T-cell (primary cell): ENCODE measurements around the gene DRICH1. TPM values are rescaled to one million over a fixed set of nuclear protein-coding genes. Genes with fewer than 3 reads are reported as not detected.
"Not testable (repeated sequence)": the region's sequence is repeated elsewhere in the genome, so short reads cannot be mapped to it uniquely, and the experiment has no call there.

Experiments
- ATAC-seq, 4 experiments: fragments of 200-7000 bp in 3 of 4; fragments of 150-1000 bp in 1 of 4; cut with Tn5 transposase; replicated peaks in 1 of 4; 1 replicate in 3 of 4; 2 replicates in 1 of 4; pipeline ENCODE4 v1.10.0; 2021; ENCODE audit warnings: moderate library complexity in 3 of 4, mild to moderate bottlenecking in 2 of 4, moderate number of reproducible peaks in 1 of 4
- CTCF ChIA-PET, 2 donors: fragments of 300-600 bp; sonication (Branson Sonifier 250); formaldehyde crosslinking; loops; one replicate each; lab custom pipeline; 2022; ENCODE audit warnings: antibody characterized with exemption in 2 of 2; lab: Charles Lee
- POLR2A ChIA-PET, 2 donors: fragments of 300-600 bp; sonication (Branson Sonifier 250); formaldehyde crosslinking; loops; one replicate each; lab custom pipeline; 2022; ENCODE audit warnings: antibody characterized with exemption in 2 of 2; lab: Charles Lee
- DNase-seq, 35 experiments: peaks; one replicate each; pipeline versions ENCODE4 v3.0.0 to v3.0.0-alpha.2; 2013 to 2023
- H3K27ac ChIP-seq: one replicate; pipeline ENCODE4 v1.5.1; 2013; ENCODE audit warnings: low read length
- H3K27me3 ChIP-seq, 2 experiments: replicated peaks in 1 of 2; 1 replicate in 1 of 2; 2 replicates in 1 of 2; pipeline versions ENCODE4 v1.6.1 to v1.7.0; 2013; ENCODE audit warnings: low read length in 1 of 2, mixed read lengths in 1 of 2; ENCODE audit not compliant: control insufficient read depth in 2 of 2, insufficient read depth in 2 of 2; ENCODE audit errors: extremely low read depth in 1 of 2
- H3K36me3 ChIP-seq, 2 donors: 1 replicate in 1 of 2; 2 replicates in 1 of 2; pipeline versions ENCODE4 v1.6.1 to v1.7.0; 2013; ENCODE audit warnings: low read length in 1 of 2; ENCODE audit not compliant: control insufficient read depth in 2 of 2, insufficient read depth in 1 of 2; ENCODE audit errors: extremely low read depth in 1 of 2
- H3K4me1 ChIP-seq, 2 experiments: 1 replicate in 1 of 2; 2 replicates in 1 of 2; pipeline versions ENCODE4 v1.6.1 to v1.7.0; 2013; ENCODE audit warnings: low read length in 2 of 2, mixed read lengths in 1 of 2; ENCODE audit not compliant: insufficient read depth in 2 of 2, control insufficient read depth in 1 of 2; ENCODE audit errors: extremely low read depth in 1 of 2
- H3K4me3 ChIP-seq, 2 donors: 1 replicate in 1 of 2; 2 replicates in 1 of 2; pipeline versions ENCODE4 v1.5.1 to v1.7.0; 2013; ENCODE audit warnings: mild to moderate bottlenecking in 2 of 2, low read length in 1 of 2, moderate library complexity in 1 of 2; ENCODE audit not compliant: control insufficient read depth in 1 of 2; ENCODE audit errors: extremely low read depth in 1 of 2
- H3K9me3 ChIP-seq: 2 replicates; pipeline ENCODE4 v1.7.0; 2013
- H3K27ac Mint-ChIP-seq, 2 donors: one replicate each; pipeline ENCODE4 v1.8.0; 2020 to 2021; ENCODE audit warnings: mild to moderate bottlenecking in 2 of 2, mixed read lengths in 2 of 2
- H3K27me3 Mint-ChIP-seq, 2 donors: one replicate each; pipeline ENCODE4 v1.8.0; 2021 to 2022; ENCODE audit warnings: mixed read lengths in 2 of 2
- H3K36me3 Mint-ChIP-seq: one replicate; pipeline ENCODE4 v1.8.0; 2021; ENCODE audit warnings: mixed read lengths
- H3K4me1 Mint-ChIP-seq, 3 donors: one replicate each; pipeline ENCODE4 v1.8.0; 2020 to 2022; ENCODE audit warnings: mixed read lengths in 3 of 3, mild to moderate bottlenecking in 1 of 3
- H3K4me3 Mint-ChIP-seq, 3 donors: one replicate each; pipeline ENCODE4 v1.8.0; 2020 to 2022; ENCODE audit warnings: mild to moderate bottlenecking in 3 of 3, mixed read lengths in 3 of 3, moderate library complexity in 3 of 3
- H3K9me3 Mint-ChIP-seq, 3 donors: one replicate each; pipeline ENCODE4 v1.8.0; 2020 to 2022; ENCODE audit warnings: mixed read lengths in 3 of 3
- WGBS: methylation state at CpG from one replicate; pipeline ENCODE4 v1.1.5; 2013; ENCODE audit warnings: missing lambda C conversion rate; ENCODE audit not compliant: insufficient coverage; 5-methylcytosine and 5-hydroxymethylcytosine counted together
- total RNA-seq, 35 experiments: library from RNA in 6 of 35; stranded (reverse) in 6 of 35; fragments of 120-200 nt in 1 of 35; gene quantifications; one replicate each; pipeline versions ENCODE4 v1.2.1 to v1.2.4 and lab custom pipeline; 2013 to 2026

The DRICH1 gene
- total RNA-seq, 5 donors from 2014 or later (not counting 1 experiment from before 2014, with no cell fraction given) = 0.26 to 2.7 (median 1.2) TPM

GRCh38 chr22:23652286-23652685, 20.2 kb upstream of the DRICH1 start:
- H3K36me3 Mint-ChIP-seq = peaks cover 4% of the 10 kb centered on the region
- Histone ChIP-seq H3K4me3 (no peak overlapping the region), H3K27me3 (no peaks in the 10 kb centered on the region), H3K9me3 (no peaks in the 10 kb centered on the region), H3K27ac (no peak overlapping the region), H3K4me1 (no peaks in the 10 kb centered on the region), H3K36me3 (peaks cover 3 to 7% of the 10 kb centered on the region in 2 donors)
- no peaks in the 10 kb centered on the region for H3K9me3 Mint-ChIP-seq
- no peak for ATAC-seq
- H3K27ac Mint-ChIP-seq = no peak overlapping the region
- CTCF ChIA-PET = no interaction called here
- POLR2A ChIA-PET = no interaction called here
- H3K4me1 Mint-ChIP-seq = no peaks in the 10 kb centered on the region
- H3K27me3 Mint-ChIP-seq = no peaks in the 10 kb centered on the region
- no peak for DNase-seq
- no peak overlapping the region for H3K4me3 Mint-ChIP-seq
- WGBS = 100% methylated on average over 3 of the region's 7 CpGs

- ATAC-seq = no peak
- H3K27me3 Mint-ChIP-seq = no peaks in the 10 kb centered on the region
- no peaks in the 10 kb centered on the region for H3K9me3 Mint-ChIP-seq
- ChIA-PET CTCF (no interaction called here), POLR2A (no interaction called here)
- no peak for DNase-seq
- H3K4me1 Mint-ChIP-seq = no peaks in the 10 kb centered on the region
- no peak overlapping the region for H3K27ac Mint-ChIP-seq
- no peaks in the 10 kb centered on the region for H3K4me1 ChIP-seq
- no peak overlapping the region for H3K4me3 ChIP-seq
- H3K9me3 ChIP-seq = no peaks in the 10 kb centered on the region
- H3K36me3 ChIP-seq = peaks cover 3 to 7% of the 10 kb centered on the region in 2 donors
- no peak overlapping the region for H3K27ac ChIP-seq
- H3K36me3 Mint-ChIP-seq = peaks cover 4% of the 10 kb centered on the region
- no peaks in the 10 kb centered on the region for H3K27me3 ChIP-seq
- H3K4me3 Mint-ChIP-seq = no peak overlapping the region
- WGBS = 96% methylated on average over 3 of the region's 6 CpGs
Observed at GRCh38 chr22:23651676-23652075, 19.6 kb upstream of the DRICH1 start.

GRCh38 chr22:23649071-23649501, 17.0 kb upstream of the DRICH1 start:
- Mint-ChIP-seq H3K36me3 (no peaks in the 10 kb centered on the region), H3K9me3 (no peaks in the 10 kb centered on the region), H3K4me3 (no peak overlapping the region), H3K4me1 (no peaks in the 10 kb centered on the region), H3K27ac (no peak overlapping the region), H3K27me3 (no peaks in the 10 kb centered on the region)
- Histone ChIP-seq H3K4me1 (no peaks in the 10 kb centered on the region), H3K4me3 (no peak overlapping the region), H3K27me3 (no peaks in the 10 kb centered on the region), H3K36me3 (peaks cover 3 to 7% of the 10 kb centered on the region in 2 donors), H3K27ac (no peak overlapping the region), H3K9me3 (no peaks in the 10 kb centered on the region)
- ChIA-PET CTCF (interaction anchor here in 1 of 2 donors (0.6 kb wide), 1 partner anchor 64 kb away, joined by 4 read pairs; no protein-coding TSS in a partner anchor), POLR2A (no interaction called here)
- ATAC-seq (no peak), DNase-seq (no peak)
- WGBS = 96% methylated on average over 14 of the region's 18 CpGs

GRCh38 chr22:23646526-23646925, 14.4 kb upstream of the DRICH1 start:
- DNase-seq, ATAC-seq, CTCF ChIA-PET: not testable (repeated sequence)

GRCh38 chr22:23640206-23640605, 8.1 kb upstream of the DRICH1 start:
- H3K4me3 ChIP-seq, CTCF ChIA-PET, H3K27ac Mint-ChIP-seq, H3K9me3 ChIP-seq, H3K4me1 ChIP-seq, H3K9me3 Mint-ChIP-seq, H3K27me3 Mint-ChIP-seq, H3K27me3 ChIP-seq, POLR2A ChIA-PET, H3K27ac ChIP-seq, DNase-seq, H3K36me3 ChIP-seq, H3K4me3 Mint-ChIP-seq, H3K4me1 Mint-ChIP-seq, ATAC-seq: not testable (repeated sequence)
- H3K36me3 Mint-ChIP-seq = peaks cover 10% of the 10 kb centered on the region
- 89% methylated on average over 5 of the region's 6 CpGs for WGBS

More at GRCh38 chr22:23646526-23646925, 14.4 kb upstream of the DRICH1 start:
- H3K9me3 ChIP-seq, H3K36me3 ChIP-seq, H3K27ac Mint-ChIP-seq, H3K4me3 ChIP-seq, H3K27ac ChIP-seq, H3K27me3 ChIP-seq, H3K9me3 Mint-ChIP-seq, H3K4me1 ChIP-seq, H3K36me3 Mint-ChIP-seq, H3K4me1 Mint-ChIP-seq, H3K27me3 Mint-ChIP-seq, H3K4me3 Mint-ChIP-seq, POLR2A ChIA-PET: not testable (repeated sequence)
- WGBS = 92% methylated on average over 4 of the region's 7 CpGs

- ATAC-seq (no peak), DNase-seq (no peak)
- H3K27ac Mint-ChIP-seq = no peak overlapping the region
- ChIA-PET POLR2A (no interaction called here), CTCF (interaction anchor here in 1 of 2 donors (0.6 kb wide), 1 partner anchor 127 kb away, joined by 7 read pairs; no protein-coding TSS in a partner anchor)
- H3K4me3 ChIP-seq = no peak overlapping the region
- no peaks in the 10 kb centered on the region for H3K27me3 ChIP-seq
- H3K4me1 Mint-ChIP-seq = no peaks in the 10 kb centered on the region
- no peaks in the 10 kb centered on the region for H3K9me3 Mint-ChIP-seq
- H3K27ac ChIP-seq = no peak overlapping the region
- H3K9me3 ChIP-seq = no peaks in the 10 kb centered on the region
- H3K27me3 Mint-ChIP-seq = no peaks in the 10 kb centered on the region
- no peak overlapping the region for H3K4me3 Mint-ChIP-seq
- 93% methylated on average over 7 of the region's 7 CpGs for WGBS
- H3K36me3 Mint-ChIP-seq = peaks cover 10% of the 10 kb centered on the region
- H3K36me3 ChIP-seq = no peaks in the 10 kb centered on the region
- no peaks in the 10 kb centered on the region for H3K4me1 ChIP-seq
Observed at GRCh38 chr22:23639661-23640060, 7.5 kb upstream of the DRICH1 start.

GRCh38 chr22:23638611-23639010, 6.5 kb upstream of the DRICH1 start:
- H3K27me3 Mint-ChIP-seq = no peaks in the 10 kb centered on the region
- Histone ChIP-seq H3K4me3 (no peak overlapping the region), H3K27me3 (no peaks in the 10 kb centered on the region), H3K36me3 (no peaks in the 10 kb centered on the region), H3K27ac (no peak overlapping the region), H3K4me1 (no peaks in the 10 kb centered on the region), H3K9me3 (no peaks in the 10 kb centered on the region)
- H3K4me1 Mint-ChIP-seq = no peaks in the 10 kb centered on the region
- H3K27ac Mint-ChIP-seq = no peak overlapping the region
- WGBS = 89% methylated on average over 2 of the region's 12 CpGs
- H3K9me3 Mint-ChIP-seq = no peaks in the 10 kb centered on the region
- no peak overlapping the region for H3K4me3 Mint-ChIP-seq
- ChIA-PET POLR2A (no interaction called here), CTCF (no interaction called here)
- DNase-seq (no peak), ATAC-seq (no peak)
- H3K36me3 Mint-ChIP-seq = peaks cover 10% of the 10 kb centered on the region
